Esophagus squamous epithelium (tissue), 4 donors: Measurements from ENCODE around the gene LMNA.

Experiments
- POLR2A ChIP-seq, 4 donors: fragments of 450-650 bp; IDR thresholded peaks; one replicate each; pipeline ENCODE4 v1.6.1; 2017; ENCODE audit warnings: antibody characterized with exemption in 4 of 4, mild to moderate bottlenecking in 4 of 4, moderate library complexity in 3 of 4
- TF ChIP-seq, protein P1 (sequence below), 6 experiments: fragments of 450-650 bp in 4 of 6; fragments of 200-600 bp in 2 of 6; sonication (generic) in 2 of 6; IDR thresholded peaks; one replicate each; pipeline ENCODE4 v1.5.1; 2016 to 2019; ENCODE audit warnings: antibody characterized with exemption in 6 of 6, mild to moderate bottlenecking in 4 of 6, moderate library complexity in 4 of 6

DNA sequence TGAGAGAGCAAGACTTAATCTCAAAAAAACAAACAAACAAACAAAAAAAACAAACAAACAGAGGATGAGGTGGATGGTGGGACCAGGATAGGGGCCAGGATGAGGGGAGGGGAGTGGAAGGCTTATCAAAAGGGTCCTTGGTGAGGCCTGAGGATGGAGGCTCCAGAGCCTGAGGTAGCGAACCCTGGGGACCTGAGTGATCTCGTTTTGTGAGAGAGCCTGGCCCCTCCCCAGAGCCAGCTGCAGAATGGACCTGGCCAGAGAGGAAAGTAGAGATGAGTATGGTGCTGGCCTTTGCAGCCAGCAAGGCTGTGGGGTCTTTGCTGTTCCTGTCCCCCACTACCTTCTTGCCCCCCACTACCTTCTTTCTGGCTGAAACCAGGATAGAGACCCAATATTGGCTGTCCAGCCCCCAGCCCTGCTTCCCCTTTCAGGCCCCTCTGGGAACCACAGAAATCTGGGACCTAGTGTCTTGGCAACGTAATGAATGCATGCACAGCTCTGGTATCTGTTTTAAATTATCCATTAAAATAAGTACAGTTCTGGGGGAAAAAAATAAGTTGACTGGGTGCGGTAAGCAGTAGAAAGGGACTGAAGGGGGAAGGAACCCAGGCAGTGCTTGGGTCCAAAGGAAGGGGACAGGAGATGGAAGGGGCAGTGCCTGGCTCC is 1.1 kb upstream of the LMNA start:
- TF ChIP-seq POLR2A (IDR thresholded peaks at IDR 0.05): no peak
- TF ChIP-seq, protein P1, sequence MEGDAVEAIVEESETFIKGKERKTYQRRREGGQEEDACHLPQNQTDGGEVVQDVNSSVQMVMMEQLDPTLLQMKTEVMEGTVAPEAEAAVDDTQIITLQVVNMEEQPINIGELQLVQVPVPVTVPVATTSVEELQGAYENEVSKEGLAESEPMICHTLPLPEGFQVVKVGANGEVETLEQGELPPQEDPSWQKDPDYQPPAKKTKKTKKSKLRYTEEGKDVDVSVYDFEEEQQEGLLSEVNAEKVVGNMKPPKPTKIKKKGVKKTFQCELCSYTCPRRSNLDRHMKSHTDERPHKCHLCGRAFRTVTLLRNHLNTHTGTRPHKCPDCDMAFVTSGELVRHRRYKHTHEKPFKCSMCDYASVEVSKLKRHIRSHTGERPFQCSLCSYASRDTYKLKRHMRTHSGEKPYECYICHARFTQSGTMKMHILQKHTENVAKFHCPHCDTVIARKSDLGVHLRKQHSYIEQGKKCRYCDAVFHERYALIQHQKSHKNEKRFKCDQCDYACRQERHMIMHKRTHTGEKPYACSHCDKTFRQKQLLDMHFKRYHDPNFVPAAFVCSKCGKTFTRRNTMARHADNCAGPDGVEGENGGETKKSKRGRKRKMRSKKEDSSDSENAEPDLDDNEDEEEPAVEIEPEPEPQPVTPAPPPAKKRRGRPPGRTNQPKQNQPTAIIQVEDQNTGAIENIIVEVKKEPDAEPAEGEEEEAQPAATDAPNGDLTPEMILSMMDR (IDR thresholded peaks at IDR 0.05): no peak
